Measurements from ENCODE around the gene DHX16.
A peak's percentile ranks its signal among the peaks of the same experiment; 100 is the strongest.

The DHX16 gene

DNA sequence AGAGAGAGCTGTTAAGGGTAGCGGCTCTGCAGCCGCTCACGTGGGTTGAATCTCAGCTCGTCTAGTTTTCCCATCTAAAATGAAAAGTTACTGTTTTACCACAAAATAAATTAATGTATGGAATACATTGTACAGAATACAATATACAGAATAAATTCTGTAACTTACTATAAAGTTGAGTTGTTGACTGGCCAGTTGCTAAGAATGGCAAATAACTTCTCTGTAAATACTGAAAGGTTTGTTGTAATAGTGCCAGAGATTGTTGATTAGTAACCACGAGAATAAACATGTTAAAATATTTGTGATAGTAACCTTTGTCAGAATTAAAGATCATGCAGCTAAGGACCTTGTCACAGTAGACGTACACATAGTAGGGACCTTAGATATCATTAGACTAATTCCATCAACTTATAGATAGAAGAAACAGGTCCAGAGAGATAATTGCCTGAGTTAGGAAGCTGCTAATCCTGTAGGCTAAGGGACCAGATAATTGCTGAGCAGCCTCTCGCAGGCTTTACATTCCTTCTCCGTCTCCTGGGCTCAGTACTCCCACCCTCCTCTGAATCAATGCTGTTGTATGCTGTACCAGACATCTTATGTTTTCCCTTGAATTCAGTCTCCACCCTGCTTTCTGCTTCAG lies 18.5 kb upstream of the DHX16 start:
- DNase-seq (ENCODE audit: low read depth), result no peak

DNA sequence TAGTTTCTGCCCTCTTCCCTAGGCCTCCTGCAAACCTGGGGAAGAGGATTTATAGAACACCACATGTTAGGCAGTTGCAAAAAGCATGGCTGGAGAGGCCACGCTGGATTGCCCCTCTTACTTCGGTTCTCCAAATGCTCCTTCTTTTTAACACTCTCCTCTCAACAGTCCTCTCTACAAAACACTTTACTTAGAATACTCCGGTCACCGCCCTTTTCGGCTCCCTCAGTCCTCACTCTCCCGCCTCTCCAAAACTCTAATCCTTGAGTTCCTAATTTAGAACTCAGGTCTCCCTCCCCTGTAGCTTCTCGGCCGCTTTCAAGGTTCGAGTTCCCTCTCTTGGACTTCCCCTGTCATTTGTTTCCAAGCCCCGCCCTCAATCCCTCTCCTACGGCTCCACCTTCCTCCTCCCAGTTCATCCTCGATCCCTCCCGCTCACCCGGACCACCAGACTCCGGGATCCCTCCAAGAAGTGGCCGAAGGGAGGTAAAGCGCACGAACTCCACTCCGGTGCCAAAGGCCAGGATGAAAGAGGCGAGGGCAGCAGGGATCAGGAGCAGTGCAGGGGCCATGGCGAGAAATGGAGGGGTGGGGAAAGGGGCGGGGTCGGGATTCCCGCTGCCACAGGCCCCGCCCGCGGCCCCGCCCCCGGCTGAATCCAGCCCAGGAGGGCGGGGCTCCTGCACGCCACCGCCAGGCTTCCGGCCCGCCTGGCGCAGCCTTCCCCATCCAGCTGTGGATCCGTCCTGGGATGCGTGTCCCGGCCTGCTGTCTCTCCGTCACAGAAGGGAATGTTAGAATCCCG lies 17.8 kb upstream of the DHX16 start, which contains the start of gene NRM:
TSS of gene NRM (minus strand) at position 582 of the 805 bp plus-strand sequence. CDS start at position 572, 10 bp downstream.
- DNase-seq (ENCODE audit: low read depth), result peak; percentile 77

DNA sequence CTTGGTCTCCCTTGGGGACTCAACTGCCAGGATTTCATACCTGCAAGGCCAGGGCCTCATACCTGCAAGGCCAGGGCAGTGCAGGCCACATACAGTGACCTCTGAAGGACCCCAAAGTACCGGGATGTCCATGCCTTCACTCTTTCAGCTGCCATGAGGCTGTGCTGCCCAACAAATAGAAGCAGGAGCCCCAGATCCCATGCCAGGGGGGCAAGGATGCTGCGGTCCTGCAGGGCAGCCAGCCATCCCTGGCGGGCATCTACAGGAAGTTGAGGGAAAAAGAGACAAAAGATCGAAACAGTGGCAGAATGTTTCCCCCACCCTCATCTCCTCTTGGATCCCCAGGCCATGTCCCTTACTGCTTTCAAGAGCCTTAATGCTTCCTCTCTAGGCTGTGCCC lies 17.2 kb upstream of the DHX16 start:
- no peak for DNase-seq (ENCODE audit: low read depth)

DNA sequence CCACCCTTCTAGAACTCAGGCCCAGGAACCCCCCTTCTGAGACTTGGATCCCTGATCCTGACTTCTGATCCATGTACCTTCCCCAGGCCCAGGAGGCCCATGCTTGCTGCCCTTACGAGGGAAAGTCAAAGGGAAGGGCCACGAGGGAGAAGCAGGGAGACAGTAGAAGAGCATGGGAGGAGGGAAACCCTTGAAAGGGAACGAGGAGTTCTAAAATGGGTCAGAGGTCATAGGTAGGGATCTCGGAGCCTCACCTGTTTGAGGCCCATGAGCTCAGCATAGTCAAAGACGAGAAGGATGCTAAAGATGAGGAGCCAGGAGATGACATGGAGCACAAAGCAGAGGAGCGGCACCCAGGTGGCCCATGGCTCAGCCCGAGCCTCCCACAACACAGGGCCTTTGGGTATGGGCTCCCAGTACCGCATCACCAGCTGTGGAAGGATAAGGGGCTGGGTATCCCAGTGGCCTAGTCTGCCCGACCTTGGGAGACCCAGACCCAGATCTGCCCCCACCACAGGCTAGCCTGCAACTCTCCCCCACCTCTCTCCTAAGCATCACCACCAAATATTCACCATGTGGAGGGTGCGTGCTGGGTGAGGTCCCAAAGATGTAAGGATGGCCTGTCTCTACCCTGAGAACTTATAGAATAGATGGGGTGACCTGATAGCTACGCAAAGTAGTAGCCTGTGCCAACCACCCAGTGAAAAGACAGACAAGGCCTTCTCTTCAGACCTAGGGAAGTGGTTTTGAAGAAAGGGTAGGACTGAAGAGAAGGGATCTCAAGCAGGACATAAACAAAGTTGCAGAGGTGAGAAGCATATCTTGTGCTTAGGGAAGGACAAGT lies 16.4 kb upstream of the DHX16 start:
- no peak for DNase-seq (ENCODE audit: low read depth)

DNA sequence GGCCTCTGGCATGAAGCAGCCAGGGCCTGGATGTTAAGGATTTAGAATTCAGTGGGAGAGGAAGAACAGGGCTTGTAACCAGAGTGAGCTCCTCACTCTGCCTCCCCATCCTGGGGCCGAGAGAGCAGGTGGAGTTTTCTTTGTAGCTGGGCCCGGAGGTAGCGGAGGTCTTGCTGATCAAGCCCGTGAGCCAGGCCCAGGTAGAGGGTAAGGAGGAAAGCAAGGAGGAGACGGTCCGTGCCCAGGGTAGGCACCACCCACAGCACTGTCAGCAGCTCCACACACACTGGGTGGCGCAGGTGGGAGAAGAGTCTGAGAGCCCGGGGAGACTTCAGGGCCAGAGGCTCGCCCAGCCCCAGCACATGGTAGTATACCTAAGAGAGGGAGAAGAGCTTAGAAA lies 15.8 kb upstream of the DHX16 start:
- DNase-seq (ENCODE audit: low read depth), result no peak

DNA sequence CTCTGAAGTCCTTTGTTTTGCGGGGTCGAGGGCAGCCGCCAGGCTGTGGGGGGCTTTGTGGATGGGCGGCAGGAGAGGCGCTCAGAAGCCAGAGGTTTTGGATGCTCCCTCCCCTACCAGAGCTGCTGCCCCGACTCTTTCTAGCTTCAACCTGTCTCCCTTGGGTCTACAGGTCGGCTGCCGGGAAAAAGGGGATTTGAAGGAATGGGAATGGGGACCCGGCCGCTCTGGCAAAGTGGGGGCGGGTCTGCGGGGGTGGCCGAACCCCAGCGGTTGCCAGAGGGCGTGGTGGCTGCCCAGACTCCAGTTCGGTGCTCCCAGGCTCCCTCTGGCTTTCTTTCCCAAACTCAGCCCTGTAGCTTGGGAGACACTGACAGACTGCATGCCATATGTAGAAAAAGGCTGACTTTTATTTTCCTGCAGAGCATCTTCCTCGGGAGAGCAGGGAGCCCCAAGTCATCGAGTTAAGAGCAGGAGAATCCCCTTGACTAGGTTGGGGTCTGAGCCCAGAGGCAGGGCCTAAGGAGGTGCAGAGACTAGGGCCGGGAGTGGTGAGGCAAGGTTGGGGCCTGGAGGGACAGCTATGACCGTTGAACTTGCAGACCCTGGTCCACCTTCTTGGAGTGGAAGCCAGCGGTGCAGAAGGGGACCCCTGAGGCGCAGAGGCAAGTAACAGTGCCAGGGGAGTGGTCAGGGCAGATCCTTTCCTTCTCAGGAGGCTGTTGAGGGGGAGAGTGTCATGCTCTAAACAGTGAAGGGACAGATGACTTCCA lies 15.0 kb upstream of the DHX16 start:
- DNase-seq (ENCODE audit: low read depth), result no peak

DNA sequence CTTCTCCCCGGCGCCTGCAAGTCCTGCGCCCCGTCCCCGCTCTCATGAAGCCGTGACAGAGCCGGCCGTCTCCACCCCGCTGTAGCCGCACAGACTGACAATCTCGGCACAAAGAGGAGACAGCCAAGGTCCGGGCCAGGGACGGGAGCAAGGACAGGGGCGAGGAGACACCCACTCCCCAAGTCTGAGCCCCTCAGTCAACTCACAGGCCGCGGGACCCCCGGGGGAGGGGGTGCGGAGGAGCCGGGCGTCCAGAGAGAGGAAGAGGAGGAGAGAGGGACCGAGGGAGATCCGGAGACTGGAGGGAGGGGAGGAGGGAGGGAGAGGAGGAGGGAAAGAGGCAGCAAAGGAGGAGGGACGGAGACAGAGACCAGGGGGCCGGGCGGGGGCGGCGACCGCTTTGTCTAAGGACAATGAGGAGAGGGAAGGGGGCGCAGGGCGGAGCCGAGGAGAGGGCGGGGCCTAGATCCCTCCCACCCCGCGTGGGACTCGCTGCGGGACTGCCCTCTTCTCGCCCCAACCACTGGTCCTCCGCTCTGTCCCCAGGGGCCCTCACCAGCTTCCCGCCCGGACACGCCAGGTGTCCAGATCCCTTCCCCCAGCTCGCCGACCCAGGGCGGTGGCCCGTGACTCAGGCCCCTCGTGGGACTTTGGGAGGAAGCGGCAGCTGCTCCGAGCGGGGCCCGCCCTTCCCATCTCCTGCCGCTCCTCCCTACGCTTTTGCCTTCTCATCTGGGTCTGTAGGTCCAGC lies 14.3 kb upstream of the DHX16 start:
- peak; percentile 95 for DNase-seq (ENCODE audit: low read depth)

DNA sequence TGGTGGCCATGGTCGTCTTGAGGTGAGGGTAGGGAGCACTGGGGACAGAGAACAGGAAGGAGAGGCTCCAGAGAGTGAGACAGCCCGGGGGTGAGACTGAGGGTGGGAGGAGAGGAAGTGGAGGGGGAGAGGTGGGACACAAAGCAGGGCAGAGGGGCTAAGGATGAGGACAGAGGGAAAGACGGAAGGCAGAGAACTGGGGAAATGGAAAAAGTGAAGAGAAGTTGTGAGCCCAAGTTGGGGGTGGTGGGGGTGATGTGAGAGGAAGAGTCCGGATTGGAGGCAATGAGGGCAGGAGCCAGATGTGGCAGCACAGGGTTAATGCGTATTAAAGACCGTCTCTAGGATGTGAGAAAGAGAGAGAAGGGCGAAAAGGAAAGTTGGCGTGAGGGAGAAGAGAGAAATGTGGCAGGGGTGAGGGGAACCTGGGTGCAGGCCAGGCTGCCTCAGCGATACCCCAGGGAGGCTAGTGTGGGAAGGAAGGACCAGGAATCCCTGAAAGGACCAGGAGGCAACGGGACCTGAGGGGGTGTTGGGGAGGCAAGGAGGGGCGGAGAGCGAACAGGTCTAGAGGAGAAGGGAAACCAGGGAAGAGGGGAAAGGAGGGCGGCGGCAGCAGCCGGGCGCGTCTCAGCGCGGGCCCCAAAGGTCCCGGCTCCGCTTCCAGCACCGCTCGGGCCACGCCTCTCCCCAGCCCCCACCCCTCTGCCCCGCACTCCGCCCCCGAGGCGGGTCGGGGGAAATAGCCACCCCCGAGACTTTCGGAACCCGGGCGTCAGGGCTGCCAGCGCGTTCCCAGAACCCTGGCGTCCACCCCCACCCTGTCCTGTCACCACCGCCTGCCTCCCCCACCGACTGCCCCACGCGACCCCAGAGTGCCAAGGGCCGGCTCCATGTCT lies 13.5 kb upstream of the DHX16 start, which contains the start of gene PPP1R18:
TSS of gene PPP1R18 (minus strand) at position 637 of the 899 bp plus-strand sequence. CDS start at position 10, 627 bp downstream.
- DNase-seq (ENCODE audit: low read depth), result no peak

DNA sequence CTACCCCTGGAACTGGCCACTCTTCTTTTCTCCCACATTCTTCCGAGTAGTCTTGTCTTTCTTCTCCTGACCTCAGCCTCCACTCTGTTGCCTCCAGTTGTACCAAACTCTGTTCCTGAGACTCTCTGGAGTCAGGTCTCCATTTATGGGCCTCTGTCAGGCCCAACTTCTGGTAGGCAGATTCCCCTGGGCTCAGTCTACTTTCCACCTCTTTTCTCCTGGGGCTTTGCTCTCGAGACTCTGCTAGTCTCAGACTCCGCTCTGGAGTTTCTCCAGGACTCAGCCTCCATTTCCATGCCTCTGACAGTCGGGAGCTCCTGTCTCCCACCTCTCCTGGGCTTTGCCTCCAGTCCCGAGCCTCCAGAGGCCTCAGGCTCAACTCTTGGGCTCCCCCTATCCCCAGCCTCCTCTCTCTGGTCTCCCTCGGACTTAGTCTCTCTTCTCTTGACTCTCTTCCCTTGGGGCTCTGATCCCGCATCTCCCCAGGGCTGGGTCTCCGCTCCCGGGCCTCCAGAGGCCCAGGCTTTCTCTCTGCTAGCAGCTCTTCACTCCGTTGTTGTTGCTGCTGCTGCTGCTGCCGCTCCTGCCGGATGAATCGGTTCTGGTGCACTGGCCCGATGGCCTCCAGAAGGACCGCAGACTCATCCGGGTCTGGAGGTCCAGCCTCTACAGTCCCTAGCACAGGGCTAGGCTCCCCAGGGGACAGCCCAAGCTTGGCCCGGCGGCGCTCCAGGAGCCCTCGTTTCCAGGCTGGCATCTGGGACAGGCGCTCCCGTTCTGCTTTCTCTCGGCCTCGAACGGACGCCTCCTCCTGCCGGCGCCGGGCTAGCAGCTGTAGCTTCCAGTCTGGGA lies 12.6 kb upstream of the DHX16 start:
- DNase-seq (ENCODE audit: low read depth), result no peak

DNA sequence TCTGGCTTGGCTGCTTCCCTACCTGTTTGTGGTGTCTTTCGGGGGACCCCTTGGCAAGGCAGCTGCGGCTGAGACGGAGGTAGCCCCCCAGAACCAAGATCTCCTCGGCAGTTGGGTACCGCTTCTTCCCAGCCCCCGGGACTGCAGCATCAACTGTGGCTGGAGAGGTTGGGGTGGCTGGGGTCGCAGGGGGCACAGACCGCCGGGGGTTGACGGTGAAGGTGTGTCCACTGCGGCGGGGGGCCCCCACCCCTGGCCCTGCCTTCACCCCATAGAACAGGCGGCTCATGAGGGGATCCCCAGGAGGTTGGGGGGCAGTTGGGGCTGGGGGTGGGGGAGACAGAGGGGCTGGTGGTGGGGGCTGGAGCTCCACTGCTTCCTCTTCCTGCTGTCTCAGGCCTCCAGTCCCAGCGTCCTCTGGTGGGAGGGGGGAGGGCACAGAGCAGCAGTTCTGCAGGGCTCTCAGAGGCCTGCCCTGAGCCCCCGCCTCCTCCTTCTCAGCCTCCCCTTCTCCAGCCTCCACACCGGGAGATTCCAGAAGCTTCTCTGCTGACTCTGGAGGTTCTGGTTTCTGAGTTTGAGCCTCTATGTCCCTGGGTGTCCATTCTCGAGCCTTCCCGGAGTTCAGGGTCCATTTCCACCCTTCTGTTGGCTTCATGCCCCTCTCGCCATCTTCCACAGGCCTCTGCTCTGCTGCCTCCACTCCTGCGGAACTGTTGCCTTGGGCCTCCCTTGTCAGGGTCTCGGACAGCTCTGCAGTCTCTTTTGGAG lies 11.8 kb upstream of the DHX16 start:
- DNase-seq (ENCODE audit: low read depth), result no peak

DNA sequence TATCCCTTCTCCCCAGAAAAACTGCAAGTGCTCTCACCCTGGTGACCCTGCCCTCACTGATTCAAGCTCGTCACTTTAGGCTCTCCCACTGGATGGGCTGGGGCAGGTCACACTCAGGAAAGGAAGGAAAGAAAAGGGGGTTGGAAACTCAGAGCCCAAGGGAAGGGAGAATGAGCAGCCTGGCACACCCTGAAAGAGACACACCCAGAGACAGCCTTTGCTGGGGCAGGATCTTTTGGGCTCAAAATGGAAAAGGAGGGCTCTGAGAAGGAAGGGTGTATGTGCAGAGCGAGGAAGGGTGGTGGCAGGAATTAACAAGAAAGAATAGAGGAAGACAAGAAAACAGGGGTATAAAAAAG lies 11.2 kb upstream of the DHX16 start:
- no peak for DNase-seq (ENCODE audit: low read depth)

DNA sequence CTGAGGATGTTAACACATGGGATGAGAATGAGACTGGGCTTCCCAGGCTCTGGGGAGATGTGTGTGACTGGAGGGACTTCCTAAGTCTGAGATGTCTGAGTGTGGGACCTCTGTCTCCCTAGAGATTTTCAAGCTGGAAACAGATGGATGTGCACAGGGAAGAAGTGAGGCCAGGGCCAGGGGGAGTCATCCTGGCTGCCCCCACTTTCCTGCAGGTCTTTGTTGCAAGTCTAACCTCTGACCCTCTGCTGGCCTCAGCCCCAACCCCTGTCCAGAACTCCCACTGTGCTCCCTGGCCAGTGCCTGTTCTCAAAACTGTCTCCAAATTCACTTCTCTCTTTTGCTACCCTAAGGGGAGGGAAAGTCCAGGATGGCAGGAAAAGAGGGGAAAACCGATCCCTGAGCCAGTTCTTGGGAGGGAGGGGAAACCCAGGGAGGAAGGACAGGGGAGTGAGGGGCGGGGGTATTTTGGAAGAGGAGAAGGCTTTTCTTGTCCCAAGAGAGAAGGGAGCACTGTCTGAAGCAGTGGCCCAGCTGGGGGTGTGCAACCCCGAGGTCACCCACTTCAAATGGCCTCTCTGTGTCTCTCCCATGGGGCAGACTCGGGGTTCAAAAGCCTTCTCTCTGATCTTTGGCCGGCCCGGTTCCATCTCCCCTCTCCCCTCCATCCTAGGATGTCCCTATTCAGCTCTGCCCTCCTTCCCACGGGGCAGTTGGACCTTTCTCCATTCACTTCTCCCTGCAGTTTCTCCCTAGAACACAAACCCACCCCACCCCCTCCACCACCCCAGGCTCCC lies 10.6 kb upstream of the DHX16 start:
- DNase-seq (ENCODE audit: low read depth), result no peak

DNA sequence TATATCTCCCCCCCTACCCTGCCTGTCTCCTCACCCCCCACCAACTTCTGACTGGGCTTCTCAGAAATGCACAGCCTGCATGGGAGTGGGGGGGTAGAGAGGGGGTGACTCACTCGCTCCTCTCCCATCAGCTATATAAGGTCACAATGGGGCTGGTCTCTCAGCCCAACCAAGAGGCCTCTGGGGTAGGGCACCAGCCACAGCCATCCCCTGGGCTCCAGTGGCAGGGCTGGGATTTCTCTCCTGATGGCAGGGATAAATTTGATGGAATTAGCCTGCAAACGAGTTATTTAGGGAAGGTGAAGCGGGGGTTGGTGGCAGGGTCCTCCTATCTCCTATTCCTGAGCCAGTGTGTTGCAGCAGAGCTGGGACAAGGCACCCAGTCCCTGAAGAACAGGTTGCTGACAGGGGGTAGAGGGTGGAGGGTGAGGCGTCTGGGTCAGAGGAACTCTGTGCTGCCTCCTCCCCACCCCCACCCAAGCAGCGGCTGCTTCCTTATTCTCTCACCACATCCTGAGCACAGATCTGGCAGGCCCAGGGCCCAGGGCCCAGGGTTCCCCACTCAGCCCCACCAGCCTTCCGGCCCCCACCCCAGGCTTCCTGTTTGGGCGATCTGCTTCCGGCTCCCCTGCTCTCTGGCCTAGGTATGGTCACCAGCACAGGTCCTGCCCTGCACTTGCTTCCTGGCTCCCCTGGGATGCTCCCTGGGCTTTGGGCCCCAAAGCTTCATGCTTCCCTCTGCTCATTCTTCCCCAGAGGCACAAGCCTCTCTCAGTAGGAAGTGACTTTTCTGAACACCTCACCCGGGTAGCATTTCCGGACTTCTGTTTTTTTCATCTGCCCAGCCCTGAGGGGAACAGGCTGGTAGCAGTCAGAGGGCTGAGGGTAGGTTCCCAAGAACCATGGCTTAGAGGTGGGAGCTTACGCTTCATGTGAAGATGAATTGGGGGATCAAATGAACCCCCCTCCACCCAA lies 9.6 kb upstream of the DHX16 start:
- peak; percentile 81 for DNase-seq (ENCODE audit: low read depth)

DNA sequence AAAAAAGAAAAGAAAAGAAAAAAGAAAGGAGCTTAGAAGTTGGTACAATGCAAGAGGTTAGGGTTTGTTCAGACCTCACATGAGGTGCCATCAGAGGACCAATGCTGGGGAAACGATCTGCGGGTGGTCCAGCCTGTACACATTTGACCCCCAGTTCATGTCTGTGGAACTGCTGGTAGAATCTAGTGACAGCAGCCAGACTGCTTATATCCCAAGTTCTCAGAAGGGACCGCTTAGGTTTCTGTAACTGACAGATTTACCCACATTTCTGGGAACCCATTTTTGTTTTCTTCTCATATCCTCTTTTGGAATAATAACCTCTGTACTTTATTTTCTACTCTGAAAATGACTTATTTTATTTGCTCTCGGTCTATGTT lies 8.9 kb upstream of the DHX16 start:
- DNase-seq (ENCODE audit: low read depth), result no peak

DNA sequence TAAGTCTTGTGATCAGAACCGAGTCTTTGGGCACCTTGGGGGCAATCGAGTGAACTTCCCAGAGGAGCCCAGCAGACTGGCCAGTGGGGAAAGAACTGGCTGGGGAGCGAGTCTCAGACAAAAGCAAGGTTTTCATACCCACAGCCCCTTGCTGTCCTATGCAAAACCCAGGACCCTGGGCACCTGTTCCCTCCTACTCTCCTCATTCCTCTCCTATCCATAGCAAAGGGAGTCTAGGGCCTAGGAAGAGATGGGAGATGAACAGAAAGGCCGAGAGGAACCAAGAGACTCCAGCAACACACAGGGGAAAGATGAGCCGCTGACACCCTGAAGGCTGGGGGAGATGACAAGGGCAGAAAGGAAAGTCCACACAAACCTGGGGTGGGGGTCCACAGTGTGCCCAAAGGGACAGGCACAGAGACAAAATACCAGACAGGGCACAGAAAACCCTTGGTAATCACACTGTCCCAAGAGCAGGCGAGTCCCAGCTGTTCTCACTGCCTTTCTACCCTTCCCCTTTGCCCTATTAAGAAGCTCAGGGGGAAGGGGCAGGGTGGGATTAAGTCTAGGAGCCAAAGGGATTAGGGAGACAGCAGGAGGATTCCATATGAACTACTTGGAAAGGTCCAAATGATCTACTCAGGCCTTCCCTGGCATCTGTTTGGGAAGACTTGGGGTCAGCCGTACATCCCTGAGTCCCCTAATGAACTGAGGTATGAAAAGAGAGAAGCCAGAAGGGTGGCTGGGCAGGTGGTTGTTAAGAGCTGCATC lies 7.1 kb upstream of the DHX16 start:
- no peak for DNase-seq (ENCODE audit: low read depth)
